LHCN-M2 (cell line): ENCODE results near the gene NTN3. TPM values are rescaled to one million over a fixed set of nuclear protein-coding genes. Genes with fewer than 3 reads are reported as not detected.
"Not testable (repeated sequence)": the region's sequence is repeated elsewhere in the genome, so short reads cannot be mapped to it uniquely, and the experiment has no call there.

Source experiments
- DNase-seq: peaks from one replicate; pipeline ENCODE4 v3.0.0-alpha.2; 2012; ENCODE audit warnings: low read depth
- total RNA-seq: library from RNA; depleted of rRNA; stranded (reverse); fragments of >200 nt; gene quantifications from 2 replicates; pipeline ENCODE4 v1.2.3, GENCODE V29; 2014

Gene NTN3
- total RNA-seq, 1 experiment from 2014 or later = 0.11 TPM

- no peak for DNase-seq
These were observed 7.2 kb downstream of the NTN3 start for GRCh38 chr16:2478279-2478678.

- not testable (repeated sequence) for DNase-seq
These were observed 8.9 kb downstream of the NTN3 start for GRCh38 chr16:2479996-2480395.

GRCh38 chr16:2480948-2481347 is 9.9 kb downstream of the NTN3 start:
- DNase-seq = no peak

- DNase-seq = no peak
These were observed 10.6 kb downstream of the NTN3 start for GRCh38 chr16:2481676-2482075.

GRCh38 chr16:2482249-2482648 is 11.2 kb downstream of the NTN3 start:
- DNase-seq = no peak

- DNase-seq = peak; percentile 72
These were observed 11.8 kb downstream of the NTN3 start for GRCh38 chr16:2482708-2483534.

GRCh38 chr16:2483939-2484897 is 13.1 kb downstream of the NTN3 start:
- no peak for DNase-seq

- DNase-seq = no peak
These were observed 13.9 kb downstream of the NTN3 start for GRCh38 chr16:2484898-2485508.

GRCh38 chr16:2485811-2486507 is 14.9 kb downstream of the NTN3 start:
- no peak for DNase-seq

GRCh38 chr16:2486645-2487516 is 15.8 kb downstream of the NTN3 start:
- no peak for DNase-seq

- DNase-seq = no peak
These were observed 16.4 kb downstream of the NTN3 start for GRCh38 chr16:2487517-2487842.

- DNase-seq = no peak
These were observed 16.9 kb downstream of the NTN3 start for GRCh38 chr16:2487903-2488531.

- no peak for DNase-seq
These were observed 18.5 kb downstream of the NTN3 start for GRCh38 chr16:2489581-2489980.

GRCh38 chr16:2490190-2491105 is 19.4 kb downstream of the NTN3 start:
- no peak for DNase-seq

GRCh38 chr16:2492292-2492691 is 21.2 kb downstream of the NTN3 start:
- no peak for DNase-seq

- DNase-seq = no peak
These were observed 22.5 kb downstream of the NTN3 start for GRCh38 chr16:2493605-2494004.

- DNase-seq = no peak
These were observed 23.5 kb downstream of the NTN3 start for GRCh38 chr16:2494616-2495015.

- DNase-seq = no peak
These were observed 23.9 kb downstream of the NTN3 start for GRCh38 chr16:2495041-2495440.
